GM18505 (cell line): Measurements from ENCODE around the gene ENTREP1.

ENCODE experiments used
- ATAC-seq: cut with Tn5 transposase; IDR thresholded peaks from one replicate; pipeline ENCODE4 v1.9.1; 2021; ENCODE audit not compliant: unreplicated experiment
- POLR2A ChIP-seq: IDR thresholded peaks from 4 replicates; pipeline ENCODE4 v1.6.1; 2011; ENCODE audit warnings: borderline replicate concordance; ENCODE audit not compliant: insufficient read depth, insufficient read length; ENCODE audit errors: extremely low read depth

Gene ENTREP1

DNA sequence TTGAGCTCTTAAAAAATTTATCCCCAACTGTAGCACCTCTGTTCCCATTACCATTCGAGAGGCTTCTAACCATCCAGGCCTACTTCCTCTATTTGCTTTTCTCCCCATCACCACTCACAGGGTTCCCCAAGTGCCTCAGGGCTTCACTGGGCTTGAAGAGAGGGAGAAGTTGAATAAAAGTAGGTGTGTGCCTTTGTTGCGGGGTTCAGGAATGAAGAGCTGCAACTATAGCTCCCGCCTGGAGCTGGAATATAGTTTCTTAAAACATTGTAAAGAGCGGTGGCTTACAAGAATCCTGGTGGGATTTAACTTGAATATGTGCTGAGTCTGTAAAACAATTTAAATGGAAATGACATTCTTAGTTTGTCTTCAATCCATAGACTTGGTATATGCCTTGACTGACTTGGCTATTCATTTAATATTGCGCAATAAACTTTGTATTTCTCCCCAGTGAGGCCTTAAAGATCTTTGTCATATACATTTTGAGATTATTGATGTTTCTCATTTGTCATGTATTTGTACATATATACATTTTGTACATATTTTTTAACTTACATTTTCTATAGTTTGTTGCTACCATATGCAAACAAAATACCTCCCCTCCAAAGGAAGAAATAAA, 7.2 kb downstream of the ENTREP1 start:
- ATAC-seq, result no peak
- TF ChIP-seq POLR2A, result no peak

DNA sequence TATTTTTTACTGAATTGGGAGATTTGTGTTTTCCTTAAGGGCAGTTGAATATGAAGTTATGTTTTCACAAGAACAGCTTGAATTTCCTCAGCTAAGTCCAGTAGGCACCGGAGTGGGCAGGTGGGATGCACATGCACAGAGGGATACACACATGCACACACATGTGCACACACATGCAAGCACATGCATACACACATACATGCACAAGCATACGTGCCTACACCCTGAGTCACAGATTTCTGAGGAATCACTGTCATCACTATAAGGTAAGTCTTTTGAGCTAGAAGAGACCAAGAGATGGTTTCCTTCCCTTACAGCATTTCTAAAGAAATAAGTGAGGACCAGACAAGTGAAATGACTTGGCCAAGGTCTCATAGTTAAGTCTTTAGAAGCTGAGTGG, 8.7 kb downstream of the ENTREP1 start:
- no peak for ATAC-seq
- TF ChIP-seq POLR2A, result no peak

DNA sequence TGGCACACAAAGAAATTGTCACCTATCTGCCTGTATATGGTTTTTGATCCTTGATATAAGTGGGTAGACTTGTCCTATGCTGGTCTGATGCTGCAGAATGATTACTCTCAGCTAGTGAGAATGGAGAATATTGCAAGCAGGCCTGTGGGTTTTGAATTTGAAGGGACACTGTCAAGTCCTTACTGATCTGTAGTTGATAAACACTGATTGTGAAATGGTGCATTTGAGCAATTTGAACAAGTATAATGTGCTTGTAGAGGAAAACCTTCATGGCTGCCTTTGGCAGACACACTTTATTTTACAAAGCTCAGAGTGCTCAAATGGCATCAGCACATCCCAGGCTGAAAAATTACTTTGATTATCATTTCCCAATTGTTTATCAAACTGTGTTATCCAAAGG, 9.3 kb downstream of the ENTREP1 start:
- no peak for TF ChIP-seq POLR2A
- ATAC-seq, result no peak

DNA sequence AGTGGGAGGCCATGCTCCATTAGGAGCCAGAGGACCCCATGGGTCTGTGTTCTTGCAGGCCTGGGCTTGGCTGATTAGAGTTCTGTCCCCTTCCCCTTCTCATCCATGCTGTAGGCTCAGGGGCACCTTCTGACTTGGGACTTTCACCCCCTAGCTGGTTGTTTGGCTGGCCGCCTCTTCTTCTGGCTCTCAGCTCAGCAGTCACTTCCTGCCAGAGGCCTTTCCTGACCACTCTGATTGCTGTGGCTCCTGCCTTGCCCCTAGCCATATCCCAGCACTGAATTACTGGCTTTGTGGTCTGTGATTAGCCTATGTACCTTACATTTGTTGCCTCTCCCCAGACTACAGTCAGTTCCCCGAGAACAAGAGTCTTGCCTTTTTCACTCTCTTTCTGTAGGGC, 14.6 kb downstream of the ENTREP1 start:
- no peak for ATAC-seq
- no peak for TF ChIP-seq POLR2A

DNA sequence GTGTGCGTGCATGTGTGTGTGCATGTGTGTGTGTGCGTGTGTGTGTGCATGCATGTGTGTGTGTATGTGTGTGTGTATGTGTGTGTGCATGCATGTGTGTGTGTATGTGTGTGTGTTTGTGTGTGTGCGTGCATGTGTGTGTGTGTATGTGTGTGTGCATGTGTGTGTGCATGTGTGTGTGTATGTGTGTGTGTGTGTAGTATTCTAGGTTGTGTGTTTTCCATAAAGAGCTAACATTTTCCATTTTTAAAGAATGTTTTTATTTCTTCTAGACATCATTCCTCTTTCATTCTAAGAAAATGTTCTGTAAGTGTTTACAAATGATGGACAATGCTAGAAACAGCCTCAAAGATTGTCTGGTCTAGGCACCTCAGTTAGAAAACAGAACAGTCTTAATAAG, 15.6 kb downstream of the ENTREP1 start:
- no peak for TF ChIP-seq POLR2A
- no peak for ATAC-seq

DNA sequence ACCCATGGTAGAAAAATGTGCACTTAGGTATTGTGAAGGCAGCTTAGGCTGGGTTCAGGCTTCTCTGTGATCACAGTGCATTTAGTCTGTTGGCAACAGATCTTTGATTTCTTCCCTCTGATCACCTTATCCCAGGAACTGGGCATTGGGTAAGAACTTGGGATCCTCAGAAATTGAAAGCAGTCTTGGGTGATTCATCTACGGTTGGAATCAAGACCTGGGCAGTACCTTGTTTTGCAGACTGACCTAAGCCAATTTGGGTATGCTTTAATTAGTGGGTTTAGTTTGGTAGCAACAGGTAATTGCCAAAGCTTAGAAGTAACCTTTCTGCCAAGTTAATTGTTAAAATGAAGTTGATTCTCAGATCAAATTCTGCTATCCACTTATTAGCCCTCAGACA, 17.8 kb downstream of the ENTREP1 start:
- no peak for TF ChIP-seq POLR2A
- no peak for ATAC-seq

DNA sequence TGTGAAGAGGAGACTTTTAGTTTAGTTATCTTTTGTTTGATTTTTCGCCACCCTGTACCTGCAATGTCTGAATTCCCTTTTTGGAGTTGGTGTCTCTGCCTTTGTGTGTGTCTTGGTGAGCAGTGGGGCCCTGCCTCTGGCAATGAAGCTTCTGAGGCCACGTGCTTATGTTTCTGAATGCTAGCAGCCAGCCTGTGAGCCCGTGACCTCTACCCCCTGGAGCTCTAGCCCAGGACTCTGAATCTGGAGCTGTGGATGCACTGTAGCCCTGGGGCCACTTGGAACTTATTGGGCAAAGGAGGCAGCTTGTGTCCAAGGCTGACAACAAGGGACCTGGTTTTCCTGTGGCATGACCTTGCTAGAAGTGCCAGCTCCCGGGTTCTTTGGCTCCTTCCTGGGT, 19.4 kb downstream of the ENTREP1 start:
- TF ChIP-seq POLR2A, result no peak
- ATAC-seq, result no peak

DNA sequence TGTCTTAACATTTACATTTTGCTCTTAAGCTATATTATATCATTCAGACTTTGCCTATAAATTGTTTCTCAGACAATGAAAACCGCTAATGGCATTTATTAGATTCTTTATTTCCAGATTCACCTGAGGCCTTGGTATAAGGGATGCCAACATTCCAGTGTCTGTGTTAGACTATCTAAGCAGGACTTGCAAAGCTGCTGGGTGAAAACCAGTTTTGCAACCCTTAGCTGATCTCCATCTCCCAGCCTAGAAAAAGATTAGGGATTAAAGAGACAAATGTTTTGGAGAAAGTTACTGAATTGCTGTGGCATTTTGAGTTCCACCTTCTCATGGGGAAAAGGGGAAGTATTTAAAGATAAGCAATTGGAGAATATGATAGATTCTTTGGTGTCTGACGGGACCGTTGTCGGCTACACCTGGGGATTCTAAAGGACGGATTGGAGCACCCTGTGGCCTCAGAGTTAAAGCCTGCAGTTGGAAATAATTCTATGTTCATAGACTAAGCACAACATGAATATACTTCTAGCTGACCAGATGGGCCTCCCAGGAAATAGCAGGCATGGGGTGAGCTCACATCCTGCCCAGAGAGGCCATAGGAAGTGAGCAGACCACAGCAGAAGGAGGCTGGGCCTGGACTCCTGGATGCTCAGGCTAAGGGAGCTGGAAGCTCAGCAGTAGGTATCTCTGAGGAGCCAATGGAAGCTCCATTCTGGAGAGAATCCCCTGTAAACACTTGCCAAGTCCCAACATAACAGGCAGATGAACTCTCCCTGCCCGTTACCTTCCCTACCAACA, 21.8 kb downstream of the ENTREP1 start:
- TF ChIP-seq POLR2A, result no peak
- ATAC-seq, result no peak

DNA sequence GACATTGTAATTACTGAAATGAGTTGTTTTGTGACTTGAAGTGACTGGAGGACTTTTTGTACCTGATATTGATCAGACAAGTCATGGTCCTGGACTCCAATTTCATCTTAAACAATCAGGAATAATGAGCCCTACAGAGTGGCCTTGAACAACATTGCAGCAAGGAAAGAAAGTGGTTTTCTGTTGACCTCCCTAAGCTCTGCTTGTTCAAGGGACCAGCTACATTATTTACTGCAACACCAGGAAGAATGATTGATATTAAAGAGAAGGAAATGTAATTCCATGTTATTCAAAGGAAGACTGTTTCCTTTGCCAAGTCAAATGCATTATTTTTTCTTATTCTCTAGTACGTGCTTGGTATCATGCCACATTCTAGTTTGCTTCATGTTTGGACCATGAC, 22.6 kb downstream of the ENTREP1 start:
- ATAC-seq, result no peak

DNA sequence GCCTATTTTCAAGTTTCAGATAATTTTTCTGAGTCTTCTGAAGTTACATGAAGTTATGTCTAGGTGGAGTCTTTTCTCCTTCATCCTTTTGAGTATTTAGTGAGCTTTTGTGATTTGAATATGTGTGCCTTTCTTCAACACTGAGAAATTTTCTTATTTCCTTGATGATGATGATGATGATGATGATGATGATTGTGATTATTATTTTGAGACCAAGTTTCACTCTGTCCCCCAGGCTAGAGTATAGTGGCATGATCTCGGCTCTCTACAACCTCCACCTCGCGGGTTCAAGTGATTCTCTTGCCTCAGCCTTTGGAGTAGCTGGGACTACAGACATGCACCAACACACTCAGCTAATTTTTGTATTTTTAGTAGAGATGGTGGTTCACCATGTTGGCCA, 26.2 kb downstream of the ENTREP1 start:
- no peak for ATAC-seq
- TF ChIP-seq POLR2A, result no peak

More for the DNA sequence above, 22.6 kb downstream of the ENTREP1 start:
- no peak for TF ChIP-seq POLR2A

DNA sequence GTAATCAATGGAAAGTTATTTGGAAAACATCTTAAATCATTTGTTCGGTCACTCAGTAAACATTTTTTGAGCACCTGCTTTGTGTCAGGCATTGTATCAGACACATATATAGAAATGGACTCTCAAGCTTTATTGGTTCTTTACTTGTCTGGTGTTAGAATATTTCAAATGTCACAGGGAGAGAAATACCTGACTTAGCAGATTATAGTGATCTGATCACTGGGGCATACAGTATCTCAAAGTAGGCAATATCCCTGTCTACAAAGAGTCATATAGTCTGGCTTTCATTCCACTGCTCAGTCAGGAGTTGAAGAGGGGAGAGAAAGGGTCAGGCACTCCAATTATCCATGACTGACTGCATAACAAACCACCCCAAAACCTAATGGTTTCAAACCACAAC, 30.2 kb downstream of the ENTREP1 start:
- ATAC-seq, result no peak
- no peak for TF ChIP-seq POLR2A

DNA sequence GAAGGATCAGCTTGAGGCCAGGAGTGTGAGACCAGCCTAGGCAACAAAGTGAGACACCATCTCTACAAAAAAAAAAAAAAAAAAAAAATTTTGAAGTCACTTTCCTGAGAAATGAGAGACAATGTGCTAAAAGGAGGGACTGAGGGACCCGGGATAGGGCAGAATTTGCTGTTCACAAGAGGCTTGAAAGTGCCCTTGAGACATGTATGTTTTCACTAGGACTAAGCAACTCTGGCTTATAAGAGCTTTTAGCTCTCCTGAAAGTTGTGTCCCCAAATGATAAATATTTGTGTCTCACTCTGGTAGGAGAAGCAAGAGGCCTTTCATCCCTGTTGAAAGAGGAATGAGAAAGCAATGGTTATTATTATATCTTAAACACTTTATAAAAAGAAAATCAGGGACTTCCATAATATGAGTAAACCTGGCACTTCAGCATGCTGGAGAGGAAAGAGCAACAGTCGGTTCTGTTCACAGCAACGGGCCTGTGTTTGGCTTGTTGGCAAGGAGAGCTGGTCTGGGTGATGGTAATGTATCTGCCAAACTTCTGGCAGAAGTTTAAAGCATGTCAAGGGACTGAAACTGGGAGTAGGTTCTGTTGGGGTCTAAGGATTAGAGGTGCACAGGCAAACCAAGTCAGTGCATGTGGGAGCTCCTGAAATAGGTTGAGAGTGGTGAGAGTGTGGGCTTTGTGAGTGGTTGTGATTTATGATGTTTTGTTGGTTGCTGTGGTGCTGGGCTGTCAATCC, 32.2 kb downstream of the ENTREP1 start:
- no peak for ATAC-seq
- no peak for TF ChIP-seq POLR2A

DNA sequence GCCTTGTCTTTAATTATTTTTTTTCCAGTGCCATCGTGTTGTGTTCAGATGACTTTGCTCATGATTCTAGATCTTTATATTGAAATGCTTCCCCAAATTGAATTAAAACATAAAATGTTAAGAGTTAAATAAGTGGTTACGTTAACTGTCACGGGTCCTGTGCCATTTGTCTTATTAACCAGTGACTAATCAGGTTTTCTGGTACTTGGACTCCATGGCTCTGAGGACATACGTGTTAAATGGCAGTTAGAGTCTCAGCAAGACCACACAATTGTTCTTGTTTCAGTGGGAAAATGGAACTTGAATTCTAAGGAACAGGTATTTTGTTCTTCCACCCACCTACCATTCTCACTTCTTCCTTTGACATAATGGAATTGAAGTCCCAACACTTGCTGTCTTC, 32.8 kb downstream of the ENTREP1 start:
- no peak for TF ChIP-seq POLR2A
- ATAC-seq, result no peak

DNA sequence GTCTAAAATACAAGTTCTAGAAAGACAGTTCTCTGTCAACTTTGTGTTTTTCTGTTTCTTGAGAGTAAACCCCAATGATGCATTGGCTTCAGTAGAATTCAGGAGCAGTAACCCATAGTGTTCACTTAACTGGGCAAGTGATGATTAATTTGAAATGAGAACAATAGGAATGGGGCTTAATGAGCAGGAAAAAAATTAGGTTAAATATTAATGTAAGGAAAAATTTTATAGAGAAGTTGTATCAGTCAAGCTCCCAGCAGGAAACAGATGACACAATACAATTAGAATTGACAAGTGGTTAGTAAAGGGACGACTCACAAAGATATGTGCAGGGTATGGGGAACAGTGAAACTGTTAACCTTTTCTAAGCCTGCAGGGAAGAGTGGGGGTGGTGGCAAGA, 38.2 kb downstream of the ENTREP1 start:
- no peak for TF ChIP-seq POLR2A
- no peak for ATAC-seq
